Choroid plexus epithelial cell (primary cell): ENCODE results near the gene USP36.
"Not testable (repeated sequence)": the region's sequence is repeated elsewhere in the genome, so short reads cannot be mapped to it uniquely, and the experiment has no call there.

Experiments used
- DNase-seq: peaks from one replicate; pipeline ENCODE4 v3.0.0-alpha.2; 2010; ENCODE audit warnings: low read depth
- H3K4me3 ChIP-seq: 2 replicates; pipeline ENCODE4 v1.5.1; 2011; ENCODE audit warnings: low read depth, mild to moderate bottlenecking, control low read depth, low read length, moderate library complexity
- TF ChIP-seq, protein P1 (sequence below): conservative IDR thresholded peaks from 2 replicates; pipeline ENCODE4 v1.5.1; 2011; ENCODE audit warnings: low read depth, mild to moderate bottlenecking, control low read depth, inconsistent platforms, low read length, moderate library complexity

Gene USP36

DNA sequence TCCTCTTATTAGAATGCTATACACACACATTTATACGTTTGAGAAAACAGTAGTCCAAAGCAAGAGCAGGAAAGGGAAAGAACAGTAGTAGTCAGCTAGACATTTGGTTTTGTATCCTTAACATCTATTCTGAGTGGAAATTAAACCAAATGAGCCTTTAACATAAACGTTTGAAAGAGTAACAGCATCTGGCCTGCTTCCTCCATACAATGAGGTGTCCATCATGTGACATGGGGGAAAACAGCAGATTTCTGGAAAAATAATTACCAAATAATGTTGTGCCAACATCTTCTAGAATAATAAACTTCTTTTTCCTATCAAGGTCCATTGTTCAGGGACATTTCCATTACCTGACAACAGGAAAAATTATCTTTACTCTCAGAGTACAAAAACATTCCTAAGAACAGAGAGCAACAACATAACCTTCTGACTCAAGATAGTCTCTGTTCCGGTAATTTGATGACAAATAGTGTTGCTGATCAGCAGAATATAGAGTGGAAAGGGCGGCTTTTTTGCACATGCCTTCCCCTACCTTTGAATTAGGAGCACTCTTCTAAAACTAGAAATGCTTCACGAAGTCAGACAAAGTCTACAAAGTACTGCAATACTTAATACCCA lies 78.7 kb downstream of the USP36 start:
- DNase-seq: no peak
- H3K4me3 ChIP-seq: no peak overlapping the region
- TF ChIP-seq, protein P1, sequence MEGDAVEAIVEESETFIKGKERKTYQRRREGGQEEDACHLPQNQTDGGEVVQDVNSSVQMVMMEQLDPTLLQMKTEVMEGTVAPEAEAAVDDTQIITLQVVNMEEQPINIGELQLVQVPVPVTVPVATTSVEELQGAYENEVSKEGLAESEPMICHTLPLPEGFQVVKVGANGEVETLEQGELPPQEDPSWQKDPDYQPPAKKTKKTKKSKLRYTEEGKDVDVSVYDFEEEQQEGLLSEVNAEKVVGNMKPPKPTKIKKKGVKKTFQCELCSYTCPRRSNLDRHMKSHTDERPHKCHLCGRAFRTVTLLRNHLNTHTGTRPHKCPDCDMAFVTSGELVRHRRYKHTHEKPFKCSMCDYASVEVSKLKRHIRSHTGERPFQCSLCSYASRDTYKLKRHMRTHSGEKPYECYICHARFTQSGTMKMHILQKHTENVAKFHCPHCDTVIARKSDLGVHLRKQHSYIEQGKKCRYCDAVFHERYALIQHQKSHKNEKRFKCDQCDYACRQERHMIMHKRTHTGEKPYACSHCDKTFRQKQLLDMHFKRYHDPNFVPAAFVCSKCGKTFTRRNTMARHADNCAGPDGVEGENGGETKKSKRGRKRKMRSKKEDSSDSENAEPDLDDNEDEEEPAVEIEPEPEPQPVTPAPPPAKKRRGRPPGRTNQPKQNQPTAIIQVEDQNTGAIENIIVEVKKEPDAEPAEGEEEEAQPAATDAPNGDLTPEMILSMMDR: no peak

DNA sequence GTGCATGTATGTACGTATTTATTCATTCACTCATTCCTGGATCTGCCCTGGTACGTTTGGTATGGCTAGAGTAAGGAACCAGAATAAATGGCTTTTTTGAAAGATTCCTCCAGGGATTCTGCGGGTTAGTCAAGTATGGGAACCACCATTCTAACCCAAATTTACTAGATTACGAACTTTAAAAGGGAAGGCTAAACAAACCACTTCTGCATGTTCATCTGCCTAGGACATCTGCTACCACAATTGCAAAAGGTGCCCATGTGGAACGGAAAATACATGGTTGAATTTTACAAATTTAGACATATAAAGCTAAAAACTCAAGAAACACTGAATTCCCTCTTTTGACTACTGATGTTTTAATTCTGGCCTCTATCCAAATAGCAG lies 80.7 kb downstream of the USP36 start:
- DNase-seq: no peak
- TF ChIP-seq, protein P1: no peak
- no peak overlapping the region for H3K4me3 ChIP-seq

DNA sequence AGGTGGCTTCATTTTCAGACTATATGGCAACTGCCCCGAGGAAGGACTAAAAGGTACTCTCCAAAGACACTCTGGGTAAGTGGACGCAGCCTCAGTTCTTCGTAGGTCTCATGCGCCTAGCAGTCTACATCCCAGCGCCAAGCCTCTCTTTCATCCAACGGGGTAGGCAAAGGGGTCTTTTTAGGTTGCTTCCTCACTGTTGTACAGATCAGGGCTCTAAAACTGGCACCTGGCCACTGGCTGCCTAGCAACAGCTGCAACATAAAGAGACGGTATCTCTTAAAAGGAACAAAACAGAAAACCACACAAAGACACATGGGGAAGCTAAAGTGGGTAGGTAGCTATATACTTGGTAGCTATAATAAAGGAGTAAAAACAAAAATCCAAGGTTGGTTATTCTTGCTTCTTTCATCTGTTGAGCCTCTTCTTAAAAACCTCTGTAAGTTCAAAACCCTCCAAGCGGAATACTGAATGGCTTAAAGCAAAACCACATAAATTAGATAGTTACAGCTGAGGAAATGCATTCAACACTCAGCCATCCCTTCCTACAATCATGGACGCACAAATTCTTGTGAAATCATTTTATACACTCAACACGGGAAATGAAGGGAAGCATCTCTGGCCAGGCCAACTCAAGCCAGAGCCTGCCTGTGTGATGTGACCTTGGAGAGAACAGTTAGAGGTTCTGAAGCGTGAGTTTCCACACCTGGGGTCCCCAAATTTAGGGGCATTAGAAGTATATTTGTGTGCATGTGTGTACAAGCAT lies 81.2 kb downstream of the USP36 start:
- H3K4me3 ChIP-seq: no peak overlapping the region
- peak; percentile 92 for DNase-seq
- TF ChIP-seq, protein P1: no peak

DNA sequence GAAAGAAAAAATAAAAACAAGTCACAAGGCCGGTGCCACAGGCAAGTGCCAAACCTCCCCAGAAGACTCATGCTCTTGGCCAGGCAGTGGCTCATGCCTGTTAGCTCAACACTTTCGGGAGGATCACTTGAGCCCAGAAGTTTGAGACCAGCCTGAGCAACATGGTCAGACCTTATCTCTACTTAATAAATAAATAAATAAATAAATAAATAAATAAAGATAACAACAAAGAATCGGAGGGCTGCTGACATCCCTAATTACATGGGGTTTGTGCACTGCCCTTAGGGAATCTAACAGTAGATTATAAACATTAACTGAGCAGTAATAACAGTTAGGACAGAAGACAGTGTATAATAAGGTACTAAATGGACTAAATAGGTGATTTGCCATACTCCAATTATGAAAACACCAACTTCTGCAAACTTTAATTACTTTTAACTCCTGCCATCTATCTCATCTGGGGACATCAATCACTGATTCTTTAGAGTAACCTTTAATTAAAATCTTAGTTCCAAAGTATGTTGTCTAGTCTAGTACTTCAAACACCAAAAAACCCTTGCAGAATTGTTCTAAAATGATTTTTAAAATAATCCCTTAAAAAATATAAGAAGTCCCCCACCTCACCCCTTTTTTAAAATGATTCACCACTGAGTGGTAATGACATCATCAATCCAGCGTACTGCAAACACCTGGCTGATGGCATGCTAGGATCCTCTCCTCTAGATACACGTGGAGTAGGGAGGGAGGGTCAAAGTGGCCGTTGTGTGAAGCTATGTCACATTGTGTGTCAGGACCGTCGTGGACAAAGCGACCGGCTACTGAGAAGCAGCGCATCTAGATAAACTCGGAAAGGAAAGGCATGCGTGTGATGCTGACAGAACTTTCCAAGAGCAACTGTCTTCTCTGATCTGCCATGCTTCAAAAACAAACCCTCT lies 87.0 kb downstream of the USP36 start:
- no peak overlapping the region for H3K4me3 ChIP-seq
- TF ChIP-seq, protein P1: no peak
- DNase-seq: no peak

DNA sequence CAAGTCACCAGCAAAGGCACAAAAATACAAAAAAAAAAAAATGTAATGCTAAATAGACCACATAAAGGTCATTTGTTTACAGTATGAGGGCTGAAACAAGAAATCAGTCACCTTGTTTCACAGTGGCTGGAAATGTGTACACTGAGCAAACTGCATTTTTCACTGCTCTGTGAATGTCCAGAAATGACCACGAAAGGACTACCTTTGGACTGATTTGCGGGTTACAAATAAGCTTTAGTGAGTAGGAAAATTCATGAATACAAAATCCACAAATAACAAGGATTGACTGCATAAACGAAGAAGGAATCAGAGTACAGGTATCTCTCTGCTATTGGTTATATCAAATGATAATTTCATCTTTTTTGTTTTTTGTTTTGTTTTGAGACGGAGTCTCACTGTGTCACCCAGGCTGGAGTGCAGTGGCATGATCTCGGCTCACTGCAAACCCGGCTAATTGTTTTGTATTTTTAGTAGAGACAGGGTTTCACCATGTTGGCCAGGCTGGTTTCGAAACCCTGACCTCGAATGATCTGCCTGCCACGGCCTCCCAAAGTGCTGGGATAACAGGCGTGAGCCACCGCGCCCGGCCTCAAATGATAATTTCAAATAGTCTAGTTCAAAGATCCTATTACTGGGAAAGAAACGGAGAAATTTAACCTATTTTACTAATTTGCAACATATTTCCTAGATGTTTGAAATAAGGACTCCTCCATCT lies 89.0 kb downstream of the USP36 start:
- H3K4me3 ChIP-seq: no peak overlapping the region
- DNase-seq: no peak
- TF ChIP-seq, protein P1: no peak

DNA sequence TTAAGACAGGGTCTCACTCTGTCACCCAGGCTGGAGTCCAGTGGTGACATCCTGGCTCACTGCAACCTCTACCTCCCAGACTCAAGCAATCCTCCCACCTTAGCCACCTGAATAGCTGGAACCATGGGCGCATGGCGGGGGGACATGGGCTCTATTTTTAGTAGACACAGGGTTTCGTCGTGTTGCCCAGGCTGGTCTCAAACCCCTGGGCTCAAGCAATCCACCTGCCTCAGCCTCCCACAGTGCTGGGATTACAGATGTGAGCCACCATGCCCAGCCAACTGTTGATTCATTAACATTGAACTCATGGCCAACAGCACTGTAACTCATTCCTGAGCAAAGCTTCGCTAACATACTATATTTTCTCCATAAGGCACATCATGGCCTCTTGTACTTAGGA lies 89.6 kb downstream of the USP36 start:
- not testable (repeated sequence) for H3K4me3 ChIP-seq, DNase-seq
